HepG2 (cell line): ENCODE results near the gene LYSMD2. TPM values are rescaled to one million over a fixed set of nuclear protein-coding genes. Genes with fewer than 3 reads are reported as not detected.

ENCODE experiments used
- ATAC-seq: fragments of 200-7000 bp; cut with Tn5 transposase; 3 replicates; pipeline ENCODE4 v1.9.1; 2020; ENCODE audit warnings: mild to moderate bottlenecking, moderate library complexity
- BruUV-seq: library from RNA; stranded (reverse); fragments of 400-500 nt; replicated peaks from 2 replicates; lab custom pipeline; 2021; lab: Mats Ljungman, UMichigan
- CTCF ChIA-PET: fragments of 300-600 bp; formaldehyde crosslinking; extraction: SDS; loops from one replicate; lab custom pipeline; 2021; ENCODE audit warnings: low total read pairs, inconsistent platforms, low intra/inter-chr PET ratio; lab: Yijun Ruan, JAX
- POLR2A ChIA-PET: fragments of 350-600 bp; sonication (Branson Sonifier 250); formaldehyde crosslinking; loops from one replicate; lab custom pipeline; 2020; ENCODE audit warnings: antibody characterized with exemption, inconsistent platforms; lab: Yijun Ruan, JAX
- DNase-seq: peaks from one replicate; pipeline ENCODE4 v3.0.0-alpha.2; 2015; ENCODE audit warnings: low spot score
- FAIRE-seq: peaks from 3 replicates; lab custom pipeline; 2011; peaks lifted over from hg19 to GRCh38; lab: Jason Lieb, UNC
- H2AFZ ChIP-seq: one replicate; pipeline ENCODE4 v1.6.1; 2011; ENCODE audit warnings: low read length, inconsistent platforms
- H3K27ac ChIP-seq: fragments of 300-600 bp; 3 replicates; pipeline ENCODE4 v1.8.0; 2011; ENCODE audit warnings: mixed run types, mild to moderate bottlenecking, mixed read lengths, low read length, inconsistent platforms; ENCODE audit not compliant: insufficient read depth; ENCODE audit errors: extremely low read length
- H3K27me3 ChIP-seq, 2 experiments: fragments of 200-600 bp in 1 of 2; 2 replicates in 1 of 2; 3 replicates in 1 of 2; pipeline versions ENCODE4 v1.6.0 to v1.8.0; 2011; ENCODE audit warnings: low read length in 2 of 2, mild to moderate bottlenecking in 2 of 2, moderate library complexity in 2 of 2, inconsistent platforms in 1 of 2; ENCODE audit not compliant: insufficient read depth in 2 of 2, control insufficient read depth in 1 of 2
- H3K36me3 ChIP-seq, 2 experiments: fragments of 200-600 bp in 1 of 2; replicated peaks in 1 of 2; 2 replicates in 1 of 2; 3 replicates in 1 of 2; pipeline versions ENCODE4 v1.5.1 to v1.8.0; 2011; ENCODE audit warnings: low read length in 2 of 2, inconsistent platforms in 1 of 2; ENCODE audit not compliant: insufficient read depth in 2 of 2, control insufficient read depth in 1 of 2
- H3K4me1 ChIP-seq: 2 replicates; pipeline ENCODE4 v1.5.1; 2012; ENCODE audit warnings: low read length, inconsistent platforms; ENCODE audit not compliant: insufficient read depth
- H3K4me2 ChIP-seq: 2 replicates; pipeline ENCODE4 v1.6.0; 2011; ENCODE audit warnings: low read depth, low read length, inconsistent platforms
- H3K4me3 ChIP-seq, 3 experiments: fragments of 200-600 bp in 1 of 3; sonication (generic), shearing (Covaris generic) in 1 of 3; replicated peaks in 1 of 3; 2 replicates each; pipeline ENCODE4 v1.5.1; 2011 to 2016; ENCODE audit warnings: low read length in 3 of 3, inconsistent platforms in 2 of 3, low read depth in 2 of 3, mild to moderate bottlenecking in 2 of 3, control low read depth in 1 of 3, mixed read lengths in 1 of 3; ENCODE audit not compliant: insufficient read depth in 1 of 3
- H3K79me2 ChIP-seq: one replicate; pipeline ENCODE4 v1.6.1; 2011; ENCODE audit warnings: low read length, inconsistent platforms; ENCODE audit not compliant: insufficient read depth
- H3K9ac ChIP-seq: 2 replicates; pipeline ENCODE4 v1.6.0; 2011; ENCODE audit warnings: mild to moderate bottlenecking, low read depth, low read length, inconsistent platforms; ENCODE audit not compliant: insufficient read depth
- H3K9me3 ChIP-seq: 2 replicates; pipeline ENCODE4 v1.5.1; 2012; ENCODE audit warnings: mild to moderate bottlenecking, low read length
- H4K20me1 ChIP-seq: 2 replicates; pipeline ENCODE4 v1.6.0; 2011; ENCODE audit warnings: inconsistent platforms, mild to moderate bottlenecking, low read length, moderate library complexity; ENCODE audit not compliant: insufficient read depth
- ATF6 ChIP-seq: sonication (generic); formaldehyde crosslinking; conservative IDR thresholded peaks from 2 replicates; pipeline ENCODE4 v1.4.0; 2020; ENCODE audit warnings: missing genetic modification reagents
- BORCS8-MEF2B ChIP-seq: sonication (generic); formaldehyde crosslinking; IDR thresholded peaks from 2 replicates; pipeline ENCODE4 v1.8.0; 2022; ENCODE audit warnings: mild to moderate bottlenecking, missing genetic modification reagents
- HNRNPK ChIP-seq: fragments of 200-400 bp; formaldehyde crosslinking; IDR thresholded peaks from 2 replicates; pipeline ENCODE4 v1.6.1; 2018; ENCODE audit warnings: low read length, low read depth, moderate library complexity, mild to moderate bottlenecking; ENCODE audit not compliant: poor library complexity, severe bottlenecking
- KDM5A ChIP-seq: fragments of 200-600 bp; sonication (generic); IDR thresholded peaks from 2 replicates; pipeline ENCODE4 v1.7.0; 2018; ENCODE audit warnings: antibody characterized with exemption, mild to moderate bottlenecking, low read length, borderline replicate concordance
- MAFF ChIP-seq: IDR thresholded peaks from 2 replicates; pipeline ENCODE4 v1.6.1; 2011; ENCODE audit warnings: low read depth, low read length, improper control_type of control experiment
- NR0B2 ChIP-seq: sonication (generic); formaldehyde crosslinking; IDR thresholded peaks from 2 replicates; pipeline ENCODE4 v1.4.0; 2020; ENCODE audit warnings: mild to moderate bottlenecking, missing genetic modification reagents
- ZKSCAN5 ChIP-seq: sonication (generic); formaldehyde crosslinking; IDR thresholded peaks from 2 replicates; pipeline ENCODE4 v1.5.1; 2020; ENCODE audit warnings: mild to moderate bottlenecking, missing genetic modification reagents
- ZNF589 ChIP-seq: sonication (generic); formaldehyde crosslinking; conservative IDR thresholded peaks from 2 replicates; pipeline ENCODE4 v1.8.0; 2022; ENCODE audit warnings: mild to moderate bottlenecking, moderate library complexity, missing genetic modification reagents
- ZNF879 ChIP-seq: sonication (generic); formaldehyde crosslinking; IDR thresholded peaks from 2 replicates; pipeline ENCODE4 v1.8.1; 2023; ENCODE audit warnings: missing genetic modification reagents
- WGBS: methylation state at CpG from one replicate; pipeline ENCODE4 v1.1.6; 2017; ENCODE audit warnings: low lambda C conversion rate; 5-methylcytosine and 5-hydroxymethylcytosine counted together
- in situ Hi-C: cut with HindIII; loops from 2 replicates; pipeline ENCODE4 v1.10.0; 2017; ENCODE audit warnings: low pct_unique_long_range_greater_than_20kb; ENCODE audit not compliant: extremely low pct_ligation_motif_present
- intact Hi-C: fragments of 100-400 bp; cut with micrococcal nuclease; formaldehyde crosslinking; loops from one replicate; pipeline ENCODE4 v1.10.0; 2022; ENCODE audit not compliant: unreplicated experiment
- polyA plus RNA-seq, 8 experiments: library from polyadenylated mRNA; depleted of rRNA in 3 of 8; stranded (reverse) in 7 of 8; unstranded in 1 of 8; fragments of >200 nt; fragmentation: Illumina TruSeq in 4 of 8; extraction: Trizol in 4 of 8; gene quantifications; 2 replicates each; pipeline versions ENCODE4 v1.2.1 to v1.2.3, GENCODE V29; 2011 to 2016; ENCODE audit warnings: low read depth in 4 of 8, missing spikeins in 1 of 8, mixed read lengths in 1 of 8; ENCODE audit not compliant: insufficient read depth in 1 of 8
- total RNA-seq, 5 experiments: library from RNA; depleted of rRNA; stranded (reverse); fragments of >200 nt; fragmentation: Illumina TruSeq; extraction: Trizol; gene quantifications; 2 replicates each; pipeline ENCODE4 v1.2.3, GENCODE V29; 2016; ENCODE audit warnings: low read depth in 1 of 5

LYSMD2 gene
- total and polyA plus RNA-seq, 2 of the 13 experiments (the other 11 are each of a cell fraction or from before 2014, with no cell fraction given) = 0.05 to 0.27 TPM

GRCh38 chr15:51754267-51754666 is 16.8 kb upstream of the LYSMD2 start:
- in situ Hi-C loops (no loop called here), intact Hi-C loops (no loop called here)
- Histone ChIP-seq H3K4me1 (no peaks in the 10 kb centered on the region), H3K4me3 (no peak overlapping the region), H3K4me2 (no peak overlapping the region), H2AFZ (no peak overlapping the region), H3K27ac (no peak overlapping the region), H4K20me1 (no peaks in the 10 kb centered on the region), H3K79me2 (no peaks in the 10 kb centered on the region), H3K36me3 (no peaks in the 10 kb centered on the region), H3K9me3 (no peaks in the 10 kb centered on the region), H3K27me3 (peaks cover 4 to 63% of the 10 kb centered on the region in 2 experiments; a peak in 4 of 5 replicates), H3K9ac (no peak overlapping the region)
- DNase-seq (no peak), ATAC-seq (no peak), FAIRE-seq (no peak)
- no peak for TF ChIP-seq ZNF589
- TF ChIP-seq ZKSCAN5 (CRISPR knock-in tag) = no peak
- no peak for TF ChIP-seq ATF6 (CRISPR knock-in tag)
- TF ChIP-seq HNRNPK = peak; percentile 6
- TF ChIP-seq KDM5A = no peak
- no peak for TF ChIP-seq MAFF
- no peak for TF ChIP-seq BORCS8-MEF2B
- no TSS peak for BruUV-seq
- CTCF ChIA-PET = no interaction called here
- 48% methylated on average over 2 of the region's 2 CpGs for WGBS
- POLR2A ChIA-PET = no interaction called here

- FAIRE-seq = no peak
- Histone ChIP-seq H3K4me3 (no peak overlapping the region), H3K4me1 (no peaks in the 10 kb centered on the region), H2AFZ (no peak overlapping the region), H3K9ac (no peak overlapping the region), H4K20me1 (no peaks in the 10 kb centered on the region), H3K27me3 (peaks cover 4 to 69% of the 10 kb centered on the region in 2 experiments; a peak in 4 of 5 replicates), H3K27ac (no peak overlapping the region), H3K9me3 (no peaks in the 10 kb centered on the region), H3K79me2 (no peaks in the 10 kb centered on the region), H3K4me2 (no peak overlapping the region), H3K36me3 (no peaks in the 10 kb centered on the region)
- POLR2A ChIA-PET = no interaction called here
- no peak for DNase-seq
- in situ Hi-C loops (no loop called here), intact Hi-C loops (no loop called here)
- no peak for TF ChIP-seq ZNF879 (CRISPR knock-in tag)
- no peak for TF ChIP-seq NR0B2 (CRISPR knock-in tag)
- no TSS peak for BruUV-seq
- 50% methylated on average over 5 of the region's 5 CpGs for WGBS
- ATAC-seq = no peak
- CTCF ChIA-PET = no interaction called here
Measured at GRCh38 chr15:51752888-51753287, 15.4 kb upstream of the LYSMD2 start.
